Nephron progenitor cell (in vitro differentiated cells): ENCODE results near the gene CDC73.

Experiments
- DNase-seq: peaks from one replicate; pipeline ENCODE4 v3.0.0; 2021
- H3K27ac Mint-ChIP-seq: 2 replicates; pipeline ENCODE4 v1.8.0; 2021; ENCODE audit warnings: mild to moderate bottlenecking, moderate library complexity, mixed read lengths
- H3K27me3 Mint-ChIP-seq: 2 replicates; pipeline ENCODE4 v1.8.0; 2021; ENCODE audit warnings: mild to moderate bottlenecking, low read depth, mixed read lengths; ENCODE audit not compliant: poor library complexity
- H3K36me3 Mint-ChIP-seq: 2 replicates; pipeline ENCODE4 v1.8.0; 2021; ENCODE audit warnings: low read depth, mixed read lengths
- H3K4me1 Mint-ChIP-seq: 2 replicates; pipeline ENCODE4 v1.8.0; 2021; ENCODE audit warnings: mixed read lengths
- H3K4me3 Mint-ChIP-seq: 2 replicates; pipeline ENCODE4 v1.8.0; 2021; ENCODE audit warnings: mild to moderate bottlenecking, moderate library complexity, mixed read lengths
- H3K9me3 Mint-ChIP-seq: 2 replicates; pipeline ENCODE4 v1.8.0; 2021; ENCODE audit warnings: mild to moderate bottlenecking, moderate library complexity, mixed read lengths
- CTCF ChIP-seq: fragments of 200-600 bp; sonication (generic); IDR thresholded peaks from 2 replicates; pipeline ENCODE4 v1.5.0; 2021; ENCODE audit warnings: antibody characterized with exemption

The CDC73 gene

GRCh38 chr1:193234530-193234929 lies 112.7 kb downstream of the CDC73 start:
- no peak for TF ChIP-seq CTCF
- H3K4me3 Mint-ChIP-seq, result no peak overlapping the region
- H3K27ac Mint-ChIP-seq, result no peak overlapping the region
- no peaks in the 10 kb centered on the region for H3K4me1 Mint-ChIP-seq
- no peaks in the 10 kb centered on the region for H3K27me3 Mint-ChIP-seq
- H3K9me3 Mint-ChIP-seq, result no peaks in the 10 kb centered on the region
- DNase-seq, result no peak
- peaks cover 59% of the 10 kb centered on the region for H3K36me3 Mint-ChIP-seq

- no peaks in the 10 kb centered on the region for H3K27me3 Mint-ChIP-seq
- TF ChIP-seq CTCF, result no peak
- DNase-seq, result no peak
- H3K27ac Mint-ChIP-seq, result peak overlapping the region; percentile 92
- H3K36me3 Mint-ChIP-seq, result peaks cover 82% of the 10 kb centered on the region
- no peaks in the 10 kb centered on the region for H3K4me1 Mint-ChIP-seq
- no peak overlapping the region for H3K4me3 Mint-ChIP-seq
- H3K9me3 Mint-ChIP-seq, result no peaks in the 10 kb centered on the region
Measured at GRCh38 chr1:193237381-193237978, 115.6 kb downstream of the CDC73 start.

GRCh38 chr1:193240609-193241008 lies 118.8 kb downstream of the CDC73 start:
- no peak overlapping the region for H3K4me3 Mint-ChIP-seq
- no peak for DNase-seq
- peaks cover 6% of the 10 kb centered on the region for H3K9me3 Mint-ChIP-seq
- peaks cover 85% of the 10 kb centered on the region for H3K36me3 Mint-ChIP-seq
- H3K4me1 Mint-ChIP-seq, result no peaks in the 10 kb centered on the region
- H3K27ac Mint-ChIP-seq, result no peak overlapping the region
- TF ChIP-seq CTCF, result no peak
- H3K27me3 Mint-ChIP-seq, result no peaks in the 10 kb centered on the region

- Mint-ChIP-seq H3K4me3 (no peak overlapping the region), H3K27me3 (no peaks in the 10 kb centered on the region), H3K36me3 (peaks cover 85% of the 10 kb centered on the region)
Measured at GRCh38 chr1:193241132-193241827, 119.4 kb downstream of the CDC73 start.

GRCh38 chr1:193242000-193242399 lies 120.2 kb downstream of the CDC73 start:
- H3K36me3 Mint-ChIP-seq, result peaks cover 87% of the 10 kb centered on the region
- no peaks in the 10 kb centered on the region for H3K27me3 Mint-ChIP-seq
- DNase-seq, result no peak
- no peak overlapping the region for H3K27ac Mint-ChIP-seq
- no peak overlapping the region for H3K4me3 Mint-ChIP-seq
- no peak for TF ChIP-seq CTCF
- peaks cover 19% of the 10 kb centered on the region for H3K9me3 Mint-ChIP-seq
- no peaks in the 10 kb centered on the region for H3K4me1 Mint-ChIP-seq

More at GRCh38 chr1:193241132-193241827, 119.4 kb downstream of the CDC73 start:
- Mint-ChIP-seq H3K4me1 (no peaks in the 10 kb centered on the region), H3K9me3 (peaks cover 13% of the 10 kb centered on the region), H3K27ac (peak overlapping the region; percentile 16)
- no peak for DNase-seq
- no peak for TF ChIP-seq CTCF

- Mint-ChIP-seq H3K27me3 (no peaks in the 10 kb centered on the region), H3K9me3 (peaks cover 37% of the 10 kb centered on the region), H3K4me3 (no peak overlapping the region)
Measured at GRCh38 chr1:193249187-193249586, 127.4 kb downstream of the CDC73 start.

More at GRCh38 chr1:193249187-193249586, 127.4 kb downstream of the CDC73 start:
- Mint-ChIP-seq H3K4me1 (no peaks in the 10 kb centered on the region), H3K36me3 (peaks cover 64% of the 10 kb centered on the region), H3K27ac (no peak overlapping the region)
- DNase-seq, result no peak
- TF ChIP-seq CTCF, result no peak
